Heart left ventricle (tissue), 16 donors: ENCODE results near the gene UHRF1. TPM values are rescaled to one million over a fixed set of nuclear protein-coding genes. Genes with fewer than 3 reads are reported as not detected.
"Not testable (repeated sequence)": the region's sequence is repeated elsewhere in the genome, so short reads cannot be mapped to it uniquely, and the experiment has no call there.

Source experiments
- ATAC-seq, 4 donors: fragments of 200-7000 bp; cut with Tn5 transposase; one replicate each; pipeline ENCODE4 v1.9.1; 2020 to 2022; ENCODE audit warnings: moderate library complexity in 4 of 4, mild to moderate bottlenecking in 3 of 4, moderate number of reproducible peaks in 1 of 4
- DNase-seq, 5 donors: peaks; one replicate each; pipeline ENCODE4 v3.0.0-alpha.2; 2020
- H3K27ac ChIP-seq, 12 donors: fragments of 200-600 bp; sonication (generic) in 4 of 12; one replicate each; pipeline versions ENCODE4 v1.5.0 to v1.8.0; 2016 to 2022; ENCODE audit warnings: mild to moderate bottlenecking in 2 of 12
- H3K27me3 ChIP-seq, 9 donors: fragments of 200-600 bp; sonication (generic) in 2 of 9; one replicate each; pipeline versions ENCODE4 v1.5.1 to v1.8.0; 2016 to 2022; ENCODE audit warnings: mild to moderate bottlenecking in 3 of 9
- H3K36me3 ChIP-seq, 9 donors: fragments of 200-600 bp; sonication (generic) in 2 of 9; one replicate each; pipeline versions ENCODE4 v1.5.0 to v1.8.0; 2018 to 2022; ENCODE audit warnings: mild to moderate bottlenecking in 2 of 9
- H3K4me1 ChIP-seq, 12 donors: fragments of 200-600 bp; sonication (generic) in 4 of 12; one replicate each; pipeline versions ENCODE4 v1.5.0 to v1.8.0; 2016 to 2022; ENCODE audit warnings: mild to moderate bottlenecking in 3 of 12
- H3K4me3 ChIP-seq, 12 donors: fragments of 200-600 bp; sonication (generic) in 4 of 12; one replicate each; pipeline versions ENCODE4 v1.5.0 to v1.8.0; 2017 to 2022; ENCODE audit warnings: mild to moderate bottlenecking in 9 of 12, moderate library complexity in 4 of 12
- H3K9me3 ChIP-seq, 12 donors: fragments of 200-600 bp; sonication (generic) in 4 of 12; one replicate each; pipeline versions ENCODE4 v1.5.0 to v1.8.0; 2016 to 2022; ENCODE audit warnings: mild to moderate bottlenecking in 1 of 12
- CTCF ChIP-seq, 12 donors: fragments of 200-600 bp; sonication (generic) in 4 of 12; IDR thresholded peaks; one replicate each; pipeline versions ENCODE4 v1.5.0 to v1.8.0; 2018 to 2022; ENCODE audit warnings: antibody characterized with exemption in 12 of 12, mild to moderate bottlenecking in 5 of 12
- POLR2A ChIP-seq, 2 donors: fragments of 450-650 bp; IDR thresholded peaks; one replicate each; pipeline ENCODE4 v1.6.1; 2017; ENCODE audit warnings: antibody characterized with exemption in 2 of 2, mild to moderate bottlenecking in 2 of 2, moderate library complexity in 2 of 2
- WGBS, 4 donors: extraction: QIAGEN DNeasy Blood & Tissue Kit in 2 of 4; methylation state at CpG; one replicate each; pipeline versions ENCODE4 v1.1.5 to v1.1.7; 2013 to 2018; 5-methylcytosine and 5-hydroxymethylcytosine counted together
- intact Hi-C, 10 donors: fragments of 100-400 bp; cut with DNase I; formaldehyde crosslinking; loops; one replicate each; pipeline versions ENCODE4 v1.11.1 to v1.14.2; 2022
- polyA plus RNA-seq, 2 donors: library from polyadenylated mRNA; stranded (reverse); fragments of 200-250 nt; gene quantifications; one replicate each; pipeline ENCODE4 v1.2.3, GENCODE V29; 2013
- total RNA-seq, 9 donors: library from RNA; depleted of rRNA in 2 of 9; stranded (reverse); fragments of >200 nt in 2 of 9; fragmentation: NEBNext Ultra II Directional in 3 of 9; extraction: Animal tissue kit (Norgen Biotek cat#: 25700) in 3 of 9; gene quantifications; one replicate each; pipeline versions ENCODE4 v1.1.0 to v1.2.4, GENCODE V29; 2016 to 2023
- donor health status: ischemic (EF 13 %, LVEDD 7.1; RV severe dilation, severe dysfunction).
- donor health status: healthy with polysubstance abuse.
- donor health status: DM: no; HTN: yes; CAD: no.
- donor health status: DM: no; HTN: no; CAD: no.
- donor health status: ischemic (EF 25% LVEDD 6.9; RV normal size, moderate dysfunction).
- donor health status: ischemic (EF 25% LVEDD 5.7; RV mildly dilated, moderate dysfunction).
- donor health status: healthy.
- donor health status: DM: yes; HTN: yes; CAD: no.
- donor health status: ischemic (EF 35%, LVEDD 5.7; RV mildly dilated, moderate dysfunction).
- donor health status: nonischemic (EF 11% LVEDD 7.7; RV severe dilation, severe dysfunction).
- donor health status: DM: yes; HTN: yes; CAD: no.
- donor health status: PGD.
- donor health status: ischemic (EF 29% LVEDD 5.4; RV normal size, mild dysfunction).
- donor health status: nonischemic (EF 23%, LVEDD 6.1; RV moderate dilation, normal function).

The UHRF1 gene
- total and polyA plus RNA-seq, 11 donors: 0.25 to 8.9 (median 0.74) TPM

GRCh38 chr19:4897146-4897545, 12.2 kb upstream of the UHRF1 start:
- ATAC-seq (no peak), DNase-seq (no peak)
- H3K36me3 ChIP-seq: no peaks in the 10 kb centered on the region
- 89 to 93% (median 91%) methylated on average over 7 of the region's 7 CpGs for WGBS, 4 donors
- H3K27me3 ChIP-seq: no peaks in the 10 kb centered on the region
- intact Hi-C loops: no loop called here
- no peak for TF ChIP-seq POLR2A (IDR thresholded peaks at IDR 0.05)
- TF ChIP-seq CTCF (IDR thresholded peaks at IDR 0.05): no peak
- peaks cover 0 to 24% (median 0%) of the 10 kb centered on the region in 12 donors for H3K4me1 ChIP-seq
- no peak overlapping the region for H3K4me3 ChIP-seq
- no peak overlapping the region for H3K27ac ChIP-seq
- H3K9me3 ChIP-seq: no peaks in the 10 kb centered on the region

- H3K27ac ChIP-seq, H3K9me3 ChIP-seq, DNase-seq, H3K36me3 ChIP-seq, ATAC-seq, H3K27me3 ChIP-seq, H3K4me3 ChIP-seq, intact Hi-C loops: not testable (repeated sequence)
- 76 to 89% (median 84%) methylated on average over 13 of the region's 13 CpGs for WGBS, 4 donors
- H3K4me1 ChIP-seq: peaks cover 0 to 10% (median 0%) of the 10 kb centered on the region in 12 donors
These were observed 8.4 kb upstream of the UHRF1 start for GRCh38 chr19:4900879-4901278.

- H3K9me3 ChIP-seq: no peaks in the 10 kb centered on the region
- H3K4me3 ChIP-seq: no peak within 1 kb of the TSS
- 69 to 82% (median 80%) methylated on average over 7 of the region's 7 CpGs for WGBS, 4 donors
- ATAC-seq: no peak
- peaks cover 0 to 9% (median 0%) of the 10 kb centered on the region in 12 donors for H3K4me1 ChIP-seq
- H3K27me3 ChIP-seq: no peaks in the 10 kb centered on the region
- no peak for DNase-seq
- intact Hi-C loops: no loop called here
- TF ChIP-seq CTCF (IDR thresholded peaks at IDR 0.05): no peak
- no peak for TF ChIP-seq POLR2A (IDR thresholded peaks at IDR 0.05)
- H3K27ac ChIP-seq: no peak within 1 kb of the TSS
- no peaks in the 10 kb centered on the region for H3K36me3 ChIP-seq
These were observed 6.5 kb upstream of the UHRF1 start, which contains the start of gene ARRDC5 for GRCh38 chr19:4902796-4903195. Gene ARRDC5 (minus strand): TSS chr19:4902896. CDS start chr19:4902825, 71 bp downstream.

- Histone ChIP-seq H3K27me3 (peaks cover 0 to 9% (median 0%) of the 10 kb centered on the region in 9 donors), H3K9me3 (no peaks in the 10 kb centered on the region), H3K4me3 (no peak overlapping the region), H3K27ac (no peak overlapping the region), H3K4me1 (peaks cover 2 to 15% (median 4%) of the 10 kb centered on the region in 12 donors), H3K36me3 (no peaks in the 10 kb centered on the region)
- DNase-seq: no peak
- no peak for ATAC-seq
- intact Hi-C loops: no loop called here
- TF ChIP-seq CTCF (IDR thresholded peaks at IDR 0.05) (no peak), POLR2A (IDR thresholded peaks at IDR 0.05) (no peak)
- WGBS, 4 donors: 74 to 85% (median 80%) methylated on average over 3 of the region's 3 CpGs
These were observed 4.8 kb upstream of the UHRF1 start for GRCh38 chr19:4904481-4904880.

DNA sequence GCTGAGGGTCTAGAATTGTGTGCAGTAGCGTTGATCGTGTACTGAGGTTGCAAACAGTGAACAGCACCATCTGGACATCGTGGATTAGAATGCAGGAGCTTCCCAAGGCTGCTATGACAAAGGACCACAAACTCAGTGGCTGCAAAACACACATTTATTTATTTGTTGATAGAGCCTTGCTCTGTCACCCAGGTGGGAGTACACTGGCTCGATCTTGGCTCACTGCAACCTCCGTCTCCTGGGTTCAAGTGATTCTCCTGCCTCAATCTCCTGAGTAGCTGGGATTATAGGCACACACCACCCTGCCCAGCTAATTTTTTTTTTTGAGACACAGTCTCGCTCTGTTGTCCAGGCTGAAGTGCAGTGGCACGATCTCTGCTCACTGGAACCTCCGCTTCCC, 2.3 kb upstream of the UHRF1 start:
- Histone ChIP-seq H3K27me3 (peaks cover 0 to 10% (median 0%) of the 10 kb centered on the region in 9 donors), H3K4me3 (no peak overlapping the region), H3K27ac (no peak overlapping the region), H3K36me3 (no peaks in the 10 kb centered on the region), H3K4me1 (peaks cover 4 to 26% (median 20%) of the 10 kb centered on the region in 12 donors), H3K9me3 (no peaks in the 10 kb centered on the region)
- no peak for ATAC-seq
- TF ChIP-seq CTCF (IDR thresholded peaks at IDR 0.05) (no peak), POLR2A (IDR thresholded peaks at IDR 0.05) (no peak)
- WGBS, 4 donors: 83 to 90% (median 87%) methylated on average over 8 of the region's 8 CpGs
- intact Hi-C loops: no loop called here
- no peak for DNase-seq
